CD4-positive, alpha-beta T cell treated with Interleukin-12 subunit alpha and Interleukin-12 subunit beta, for 1 hour (primary cell): Measurements from ENCODE around the gene PLSCR2.
"Not testable (repeated sequence)": the region's sequence is repeated elsewhere in the genome, so short reads cannot be mapped to it uniquely, and the experiment has no call there.

Source experiments
- DNase-seq: peaks from one replicate; pipeline ENCODE4 v3.0.0-alpha.2; 2020

PLSCR2 gene

GRCh38 chr3:146414010-146414409 lies 55.4 kb downstream of the PLSCR2 start:
- no peak for DNase-seq

- not testable (repeated sequence) for DNase-seq
Observed at GRCh38 chr3:146412711-146413110, 56.6 kb downstream of the PLSCR2 start.

GRCh38 chr3:146407956-146408355 lies 61.4 kb downstream of the PLSCR2 start:
- DNase-seq = no peak

GRCh38 chr3:146404436-146404835 lies 64.9 kb downstream of the PLSCR2 start:
- DNase-seq = no peak

GRCh38 chr3:146403792-146404191 lies 65.6 kb downstream of the PLSCR2 start:
- no peak for DNase-seq

- no peak for DNase-seq
Observed at GRCh38 chr3:146396792-146397191, 72.6 kb downstream of the PLSCR2 start.

- no peak for DNase-seq
Observed at GRCh38 chr3:146395164-146395563, 74.2 kb downstream of the PLSCR2 start.

GRCh38 chr3:146390957-146391356 lies 78.4 kb downstream of the PLSCR2 start:
- DNase-seq = no peak

- no peak for DNase-seq
Observed at GRCh38 chr3:146390006-146390772, 79.2 kb downstream of the PLSCR2 start.

GRCh38 chr3:146387566-146387965 lies 81.8 kb downstream of the PLSCR2 start:
- DNase-seq = no peak

- DNase-seq = no peak
Observed at GRCh38 chr3:146386936-146387335, 82.4 kb downstream of the PLSCR2 start.

- DNase-seq = no peak
Observed at GRCh38 chr3:146384786-146385185, 84.6 kb downstream of the PLSCR2 start.
